ENCODE data around the gene AAMP. TPM values are rescaled to one million over a fixed set of nuclear protein-coding genes. Genes with fewer than 3 reads are reported as not detected.
"Not testable (repeated sequence)": the region's sequence is repeated elsewhere in the genome, so short reads cannot be mapped to it uniquely, and the experiment has no call there.

AAMP gene
- total RNA-seq, 6 experiments from 2014 or later: 71.6 to 91.3 (median 80.4) TPM

- H3K27me3 Mint-ChIP-seq (ENCODE audit: insufficient read depth): peaks cover 7% of the 10 kb centered on the region
- peaks cover 16% of the 10 kb centered on the region; the same call in 1 of the 2 replicates for H3K4me1 Mint-ChIP-seq (ENCODE audit: low read depth)
- H3K9me3 Mint-ChIP-seq: no peaks in the 10 kb centered on the region
- H3K27ac Mint-ChIP-seq: no peak overlapping the region
- DNase-seq: no peak
- no peak overlapping the region for H3K4me3 Mint-ChIP-seq
- no peak for TF ChIP-seq CTCF (IDR thresholded peaks at IDR 0.05)
- H3K36me3 Mint-ChIP-seq (ENCODE audit: low read depth): no peaks in the 10 kb centered on the region
Measured at GRCh38 chr2:218313356-218313755, 43.4 kb upstream of the AAMP start.

- DNase-seq: no peak
- Mint-ChIP-seq H3K9me3 (no peaks in the 10 kb centered on the region), H3K36me3 (ENCODE audit: low read depth) (no peaks in the 10 kb centered on the region), H3K27me3 (ENCODE audit: insufficient read depth) (peaks cover 11% of the 10 kb centered on the region), H3K4me3 (no peak overlapping the region), H3K4me1 (ENCODE audit: low read depth) (peaks cover 16% of the 10 kb centered on the region; the same call in 1 of the 2 replicates), H3K27ac (no peak overlapping the region)
- no peak for TF ChIP-seq CTCF (IDR thresholded peaks at IDR 0.05)
Measured at GRCh38 chr2:218312267-218312756, 42.4 kb upstream of the AAMP start.

- H3K4me3 Mint-ChIP-seq, H3K9me3 Mint-ChIP-seq: not testable (repeated sequence)
- H3K4me1 Mint-ChIP-seq (ENCODE audit: low read depth): peaks cover 14% of the 10 kb centered on the region; the same call in 1 of the 2 replicates
Measured at GRCh38 chr2:218311541-218312266, 41.8 kb upstream of the AAMP start.

GRCh38 chr2:218310853-218311540, 41.1 kb upstream of the AAMP start:
- no peaks in the 10 kb centered on the region for H3K36me3 Mint-ChIP-seq (ENCODE audit: low read depth)
- no peak for TF ChIP-seq CTCF (IDR thresholded peaks at IDR 0.05)
- H3K4me1 Mint-ChIP-seq (ENCODE audit: low read depth): peaks cover 7% of the 10 kb centered on the region; the same call in 1 of the 2 replicates
- no peak for DNase-seq
- no peaks in the 10 kb centered on the region for H3K9me3 Mint-ChIP-seq
- peaks cover 19% of the 10 kb centered on the region for H3K27me3 Mint-ChIP-seq (ENCODE audit: insufficient read depth)
- no peak overlapping the region for H3K4me3 Mint-ChIP-seq
- H3K27ac Mint-ChIP-seq: no peak overlapping the region

More at GRCh38 chr2:218311541-218312266, 41.8 kb upstream of the AAMP start:
- H3K27ac Mint-ChIP-seq; DNase-seq; H3K36me3 Mint-ChIP-seq (ENCODE audit: low read depth): not testable (repeated sequence)
- H3K27me3 Mint-ChIP-seq (ENCODE audit: insufficient read depth): peaks cover 13% of the 10 kb centered on the region

GRCh38 chr2:218307415-218308090, 37.6 kb upstream of the AAMP start:
- no peak for DNase-seq
- no peak for TF ChIP-seq CTCF (IDR thresholded peaks at IDR 0.05)
- H3K4me3 Mint-ChIP-seq: no peak overlapping the region
- no peaks in the 10 kb centered on the region for H3K36me3 Mint-ChIP-seq (ENCODE audit: low read depth)
- no peaks in the 10 kb centered on the region for H3K4me1 Mint-ChIP-seq (ENCODE audit: low read depth)
- no peak overlapping the region for H3K27ac Mint-ChIP-seq
- peaks cover 19% of the 10 kb centered on the region for H3K27me3 Mint-ChIP-seq (ENCODE audit: insufficient read depth)
- H3K9me3 Mint-ChIP-seq: no peaks in the 10 kb centered on the region

All from HFFc6 (cell line).